Central memory CD4-positive, alpha-beta T cell (primary cell): ENCODE data around the gene TRIM25.

ENCODE experiments used
- DNase-seq: peaks from one replicate; pipeline ENCODE4 v3.0.0; 2022

TRIM25 gene

DNA sequence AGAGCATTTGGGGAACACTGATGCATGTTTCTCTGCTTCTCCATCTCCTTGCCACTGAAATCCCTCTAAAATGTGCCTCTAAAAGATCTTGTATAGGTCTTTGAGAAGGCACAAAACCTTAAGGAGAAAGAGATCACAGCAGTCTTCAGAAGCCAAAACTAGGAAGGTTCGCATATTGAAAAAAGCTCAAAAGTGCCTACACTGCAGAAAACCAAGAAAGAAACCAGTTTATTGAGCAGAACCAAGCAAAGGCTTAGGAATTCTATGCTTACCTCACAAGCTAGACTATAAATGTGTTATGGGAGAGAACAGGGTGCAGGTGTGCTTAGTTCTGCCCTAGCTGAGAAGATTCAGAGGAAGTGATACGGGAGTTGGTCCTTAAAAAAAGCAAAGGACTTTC is 63.3 kb downstream of the TRIM25 start:
- no peak for DNase-seq

GRCh38 chr17:56849131-56849530 is 64.7 kb downstream of the TRIM25 start:
- DNase-seq: no peak

DNA sequence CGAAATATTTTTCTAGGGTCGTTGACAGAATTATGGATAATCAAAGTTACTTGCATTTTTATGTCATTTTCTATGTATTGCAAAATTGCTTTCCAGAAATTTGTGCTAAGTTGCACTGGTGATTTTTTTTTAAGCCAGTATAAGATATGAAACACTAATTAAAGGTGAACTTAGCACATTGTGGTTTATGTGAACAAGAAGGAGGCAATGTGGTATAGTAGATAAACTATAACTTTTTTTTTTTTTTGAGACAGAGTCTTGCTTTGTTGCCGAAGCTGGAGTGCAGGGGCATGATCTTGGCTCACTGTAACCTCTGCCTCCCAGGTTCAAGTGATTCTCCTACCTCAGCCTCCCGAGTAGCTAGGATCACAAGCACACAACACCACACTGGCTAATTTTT is 66.7 kb downstream of the TRIM25 start:
- no peak for DNase-seq

DNA sequence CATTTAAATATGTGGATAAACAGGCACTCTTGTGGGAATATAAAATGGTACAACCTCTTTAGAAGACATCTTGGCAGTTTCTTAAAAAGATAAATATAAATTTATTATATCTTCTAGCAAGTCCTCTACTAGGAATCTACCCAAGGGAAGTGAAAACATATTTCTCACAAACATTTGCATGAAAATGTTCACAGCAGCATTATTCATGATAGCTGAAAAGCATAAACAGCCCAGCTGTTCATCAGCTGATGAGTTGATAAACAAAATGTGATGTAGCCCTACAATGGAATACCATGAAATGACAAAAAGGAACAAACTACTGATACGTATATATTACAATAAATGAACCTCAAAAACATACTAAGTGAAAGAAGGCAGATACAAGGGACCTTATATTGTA is 67.9 kb downstream of the TRIM25 start:
- DNase-seq: no peak

GRCh38 chr17:56842577-56842976 is 71.3 kb downstream of the TRIM25 start:
- no peak for DNase-seq

DNA sequence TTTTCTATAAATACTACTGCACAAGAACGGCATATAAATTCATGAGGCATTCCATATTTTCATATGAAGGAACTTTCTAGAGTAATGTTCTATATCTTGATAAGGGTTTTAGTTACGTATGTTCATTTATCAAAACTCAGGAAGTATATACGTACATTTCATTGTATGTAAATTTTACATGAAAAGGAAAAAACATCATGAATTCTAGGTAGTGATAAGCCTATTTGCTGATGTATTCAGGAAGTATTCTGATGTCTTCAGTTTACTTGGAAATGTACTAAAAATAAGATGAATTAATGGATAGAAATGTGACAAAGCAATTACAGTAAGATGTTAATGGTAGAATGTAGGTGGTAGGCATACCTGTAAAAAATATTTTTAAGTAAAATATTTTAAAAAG is 75.2 kb downstream of the TRIM25 start:
- no peak for DNase-seq
